Activated naive CD8-positive, alpha-beta T cell treated with anti-CD3 and anti-CD28 coated beads, Interleukin-2, amount 10 ng/mL, durations not matched to agents 7 days and 5 days (primary cell): ENCODE data around the gene C19orf38. TPM values are rescaled to one million over a fixed set of nuclear protein-coding genes. Genes with fewer than 3 reads are reported as not detected.
A peak's percentile ranks its signal among the peaks of the same experiment; 100 is the strongest.

Experiments used
- ATAC-seq: fragments of 150-1000 bp; cut with Tn5 transposase; one replicate; pipeline ENCODE4 v1.10.0; 2021; ENCODE audit warnings: low read depth, moderate library complexity
- POLR2A ChIA-PET: fragments of 350-600 bp; sonication (Branson Sonifier 250); formaldehyde crosslinking; loops from one replicate; lab custom pipeline; 2021; ENCODE audit warnings: antibody characterized with exemption; lab: Charles Lee
- DNase-seq: peaks from one replicate; pipeline ENCODE4 v3.0.0; 2021
- H3K27ac Mint-ChIP-seq: one replicate; pipeline ENCODE4 v1.8.0; 2022; ENCODE audit warnings: mild to moderate bottlenecking, mixed read lengths
- H3K27me3 Mint-ChIP-seq: one replicate; pipeline ENCODE4 v1.8.0; 2022; ENCODE audit warnings: mild to moderate bottlenecking, moderate library complexity, mixed read lengths
- H3K36me3 Mint-ChIP-seq: one replicate; pipeline ENCODE4 v1.8.0; 2021; ENCODE audit warnings: mild to moderate bottlenecking, mixed read lengths
- H3K4me1 Mint-ChIP-seq: one replicate; pipeline ENCODE4 v1.8.0; 2021; ENCODE audit warnings: mixed read lengths
- H3K4me3 Mint-ChIP-seq: one replicate; pipeline ENCODE4 v1.8.0; 2022; ENCODE audit warnings: mild to moderate bottlenecking, moderate library complexity, mixed read lengths
- H3K9me3 Mint-ChIP-seq: one replicate; pipeline ENCODE4 v1.8.0; 2021; ENCODE audit warnings: mixed read lengths
- total RNA-seq, 2 experiments: library from RNA; stranded (reverse); gene quantifications; one replicate each; pipeline ENCODE4 v1.2.3, GENCODE V29; 2021

The C19orf38 gene
- total RNA-seq: 1 to 10 TPM; 1.9 to 2.2 TPM

- peaks cover 8% of the 10 kb centered on the region for H3K36me3 Mint-ChIP-seq
- peaks cover 5% of the 10 kb centered on the region for H3K9me3 Mint-ChIP-seq
- POLR2A ChIA-PET: no interaction called here
- H3K27me3 Mint-ChIP-seq: peaks cover 3% of the 10 kb centered on the region
- peak within 1 kb of the TSS; percentile 77 for H3K27ac Mint-ChIP-seq
- ATAC-seq (peak; percentile 68), DNase-seq (no peak)
- peaks cover 9% of the 10 kb centered on the region for H3K4me1 Mint-ChIP-seq
- H3K4me3 Mint-ChIP-seq: peak within 1 kb of the TSS; percentile 46
These were observed at the start of gene C19orf38 for GRCh38 chr19:10848230-10848856. Gene C19orf38, plus strand, starts transcription at chr19:10848415. Its CDS starts 94 bp downstream, at chr19:10848509.

DNA sequence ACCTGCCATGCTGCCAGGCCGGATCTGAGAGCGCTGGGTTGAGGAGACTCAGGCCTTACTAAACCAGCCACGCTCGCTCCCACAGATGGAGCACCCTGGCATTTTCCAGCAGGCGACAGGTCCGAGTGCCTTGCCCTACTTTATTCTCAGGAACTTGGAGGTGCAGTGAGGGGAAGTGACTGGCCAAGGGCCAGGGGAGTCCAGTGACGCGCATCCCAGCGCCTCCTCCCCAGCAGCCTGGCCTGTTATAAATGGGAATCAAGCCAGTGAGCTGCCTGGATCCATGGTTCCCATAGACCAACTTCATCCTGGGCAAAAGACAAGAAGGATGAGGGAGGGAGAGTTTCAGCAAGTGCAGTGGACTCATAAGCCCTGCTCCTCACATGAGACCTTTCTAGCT lies 47.7 kb upstream of the C19orf38 start:
- no peak for DNase-seq
- no peak for ATAC-seq
- Mint-ChIP-seq H3K4me3 (no peak overlapping the region), H3K4me1 (peaks cover 17% of the 10 kb centered on the region), H3K27me3 (no peaks in the 10 kb centered on the region), H3K36me3 (peaks cover 24% of the 10 kb centered on the region), H3K9me3 (no peaks in the 10 kb centered on the region), H3K27ac (no peak overlapping the region)
- POLR2A ChIA-PET: no interaction called here

GRCh38 chr19:10802479-10802878 lies 45.7 kb upstream of the C19orf38 start:
- Mint-ChIP-seq H3K4me3 (no peak overlapping the region), H3K36me3 (peaks cover 20% of the 10 kb centered on the region), H3K4me1 (peaks cover 10% of the 10 kb centered on the region), H3K27ac (no peak overlapping the region), H3K27me3 (no peaks in the 10 kb centered on the region), H3K9me3 (no peaks in the 10 kb centered on the region)
- DNase-seq: no peak
- no peak for ATAC-seq
- POLR2A ChIA-PET: no interaction called here

GRCh38 chr19:10803252-10803651 lies 45.0 kb upstream of the C19orf38 start:
- ATAC-seq (no peak), DNase-seq (no peak)
- H3K36me3 Mint-ChIP-seq: peaks cover 21% of the 10 kb centered on the region
- no peak overlapping the region for H3K27ac Mint-ChIP-seq
- H3K4me1 Mint-ChIP-seq: peaks cover 2% of the 10 kb centered on the region
- H3K4me3 Mint-ChIP-seq: no peak overlapping the region
- no peaks in the 10 kb centered on the region for H3K27me3 Mint-ChIP-seq
- no peaks in the 10 kb centered on the region for H3K9me3 Mint-ChIP-seq
- POLR2A ChIA-PET: no interaction called here

GRCh38 chr19:10805065-10805757 lies 43.0 kb upstream of the C19orf38 start:
- H3K4me1 Mint-ChIP-seq: peaks cover 12% of the 10 kb centered on the region

DNA sequence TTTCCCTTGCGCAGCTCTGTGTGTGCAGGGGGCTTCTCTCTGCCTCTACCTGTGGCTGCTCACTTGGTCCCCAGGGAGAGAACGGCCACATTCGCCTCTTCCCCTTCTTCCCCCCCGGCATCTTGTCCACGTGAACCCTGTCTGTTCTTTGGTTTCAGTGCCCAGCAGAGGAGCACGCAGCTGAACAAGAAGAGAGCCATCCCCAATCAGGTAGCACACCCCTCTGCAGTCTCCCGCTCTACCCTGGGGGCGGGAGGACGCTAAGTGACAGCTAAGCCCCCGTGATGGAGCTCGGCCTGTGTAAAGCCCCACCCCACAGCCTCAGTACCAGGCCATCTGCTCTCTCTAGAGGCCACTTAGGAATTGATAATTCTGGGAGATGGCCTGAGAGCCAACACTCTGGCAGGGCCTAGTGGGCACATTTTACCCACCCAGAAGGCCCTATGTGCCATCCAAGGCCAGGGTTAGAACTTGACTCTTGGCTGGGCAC lies 42.4 kb upstream of the C19orf38 start:
- H3K9me3 Mint-ChIP-seq: no peaks in the 10 kb centered on the region
- H3K27ac Mint-ChIP-seq: no peak overlapping the region
- POLR2A ChIA-PET: no interaction called here
- H3K4me1 Mint-ChIP-seq: peaks cover 12% of the 10 kb centered on the region
- no peaks in the 10 kb centered on the region for H3K27me3 Mint-ChIP-seq
- DNase-seq (no peak), ATAC-seq (no peak)
- peaks cover 28% of the 10 kb centered on the region for H3K36me3 Mint-ChIP-seq
- H3K4me3 Mint-ChIP-seq: no peak overlapping the region

More at GRCh38 chr19:10805065-10805757, 43.0 kb upstream of the C19orf38 start:
- H3K4me3 Mint-ChIP-seq: no peak overlapping the region
- POLR2A ChIA-PET: no interaction called here
- no peak for DNase-seq
- no peaks in the 10 kb centered on the region for H3K9me3 Mint-ChIP-seq
- ATAC-seq: no peak
- H3K36me3 Mint-ChIP-seq: peaks cover 28% of the 10 kb centered on the region
- H3K27me3 Mint-ChIP-seq: no peaks in the 10 kb centered on the region
- H3K27ac Mint-ChIP-seq: no peak overlapping the region

GRCh38 chr19:10808937-10809649 lies 39.1 kb upstream of the C19orf38 start:
- Mint-ChIP-seq H3K9me3 (no peaks in the 10 kb centered on the region), H3K27ac (peak overlapping the region; percentile 70), H3K4me1 (peaks cover 19% of the 10 kb centered on the region), H3K27me3 (no peaks in the 10 kb centered on the region), H3K36me3 (peaks cover 30% of the 10 kb centered on the region), H3K4me3 (peak overlapping the region; percentile 26)
- no peak for DNase-seq
- peak; percentile 62 for ATAC-seq
- POLR2A ChIA-PET: interaction anchor here (1.3 kb wide), 1 partner anchor 12 kb away, joined by 3 read pairs; no protein-coding TSS in a partner anchor

DNA sequence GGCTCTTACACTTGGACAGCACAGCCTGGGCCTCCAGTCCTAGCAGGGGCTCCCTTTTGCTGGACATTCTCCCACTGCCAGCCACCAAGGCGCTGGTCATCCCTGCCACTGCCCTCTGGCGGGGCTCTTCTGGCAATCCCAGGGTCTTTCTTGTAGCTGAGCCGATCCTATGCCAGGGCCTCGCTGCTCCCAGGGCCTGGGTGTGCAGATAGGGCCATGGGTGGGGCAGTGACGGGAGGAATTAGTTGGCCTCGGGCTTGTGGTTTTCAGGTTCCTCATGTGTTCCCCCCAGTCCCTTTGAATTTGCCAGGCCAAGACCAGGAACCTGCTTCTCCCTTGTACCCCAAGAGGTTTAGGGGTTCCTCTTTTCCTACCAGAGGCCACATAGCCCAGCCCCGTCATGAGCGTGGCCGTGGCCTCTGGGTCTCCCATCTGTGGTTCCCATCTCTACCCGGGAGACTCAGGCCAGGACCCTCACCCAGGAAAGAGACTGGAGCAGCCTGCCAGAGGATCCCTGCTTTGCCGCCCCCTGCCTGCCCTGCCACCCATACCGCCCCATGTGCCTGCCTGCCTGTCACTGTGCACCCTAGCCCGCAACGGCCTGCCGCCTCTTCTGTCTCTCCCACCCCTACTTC lies 38.4 kb upstream of the C19orf38 start:
- Mint-ChIP-seq H3K36me3 (peaks cover 32% of the 10 kb centered on the region), H3K4me3 (no peak overlapping the region), H3K4me1 (peaks cover 19% of the 10 kb centered on the region), H3K9me3 (no peaks in the 10 kb centered on the region), H3K27ac (peak overlapping the region; percentile 11), H3K27me3 (no peaks in the 10 kb centered on the region)
- DNase-seq: no peak
- POLR2A ChIA-PET: interaction anchor here (1.3 kb wide), 1 partner anchor 11 kb away, joined by 3 read pairs; no protein-coding TSS in a partner anchor
- ATAC-seq: no peak

- peaks cover 19% of the 10 kb centered on the region for H3K4me1 Mint-ChIP-seq
- DNase-seq: no peak
- no peaks in the 10 kb centered on the region for H3K27me3 Mint-ChIP-seq
- no peaks in the 10 kb centered on the region for H3K9me3 Mint-ChIP-seq
- POLR2A ChIA-PET: no interaction called here
- ATAC-seq: no peak
- no peak overlapping the region for H3K4me3 Mint-ChIP-seq
- peaks cover 27% of the 10 kb centered on the region for H3K36me3 Mint-ChIP-seq
- H3K27ac Mint-ChIP-seq: no peak overlapping the region
These were observed 36.7 kb upstream of the C19orf38 start for GRCh38 chr19:10811391-10812111.

DNA sequence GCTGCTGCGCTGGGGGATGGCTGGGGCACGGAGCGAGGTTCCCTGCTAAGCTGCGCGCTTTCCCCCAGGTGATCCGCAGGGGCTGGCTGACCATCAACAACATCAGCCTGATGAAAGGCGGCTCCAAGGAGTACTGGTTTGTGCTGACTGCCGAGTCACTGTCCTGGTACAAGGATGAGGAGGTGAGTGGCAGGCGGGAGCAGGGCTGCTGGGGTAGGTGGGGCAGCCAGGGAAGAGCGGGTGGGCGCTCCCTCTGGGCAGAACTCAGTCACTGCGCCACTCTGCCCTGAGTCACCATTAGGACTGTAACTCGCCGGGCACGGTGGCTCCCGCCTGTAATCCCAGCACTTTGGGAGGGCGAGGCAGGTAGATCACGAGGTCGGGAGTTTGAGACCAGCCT lies 36.0 kb upstream of the C19orf38 start:
- Mint-ChIP-seq H3K36me3 (peaks cover 27% of the 10 kb centered on the region), H3K9me3 (no peaks in the 10 kb centered on the region), H3K27me3 (no peaks in the 10 kb centered on the region), H3K27ac (no peak overlapping the region), H3K4me3 (no peak overlapping the region), H3K4me1 (peaks cover 19% of the 10 kb centered on the region)
- ATAC-seq (no peak), DNase-seq (no peak)
- POLR2A ChIA-PET: no interaction called here

GRCh38 chr19:10812902-10813404 lies 35.3 kb upstream of the C19orf38 start:
- Mint-ChIP-seq H3K36me3 (peaks cover 26% of the 10 kb centered on the region), H3K27me3 (no peaks in the 10 kb centered on the region), H3K9me3 (no peaks in the 10 kb centered on the region), H3K4me3 (no peak overlapping the region), H3K27ac (peak overlapping the region; percentile 62), H3K4me1 (peaks cover 19% of the 10 kb centered on the region)
- POLR2A ChIA-PET: no interaction called here
- DNase-seq: no peak
- ATAC-seq: no peak

DNA sequence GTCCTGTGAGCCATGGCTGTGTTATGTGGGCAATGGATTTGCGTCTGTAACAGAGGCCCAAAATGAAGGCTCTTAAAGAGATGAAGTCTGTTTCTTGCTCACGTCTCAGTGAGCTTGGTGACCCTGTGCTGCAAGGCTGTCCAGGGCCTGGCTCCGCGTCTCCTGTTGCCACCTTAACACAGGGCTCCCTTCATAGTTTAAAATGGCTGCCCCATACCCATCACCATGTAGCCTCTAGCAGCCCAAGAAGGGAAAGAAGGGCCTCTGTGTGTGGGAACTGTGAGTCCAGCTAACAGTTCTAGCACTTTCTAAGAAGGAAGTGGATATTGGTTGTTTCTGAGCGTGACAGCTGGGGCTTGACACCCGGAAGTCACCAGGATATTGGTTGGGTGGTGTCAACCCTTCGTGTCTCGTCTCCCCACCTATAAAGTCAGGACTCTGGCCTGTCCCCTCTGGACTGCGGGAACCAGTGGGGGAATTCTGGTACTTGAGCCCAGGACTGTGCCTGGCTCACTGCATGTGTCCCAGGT lies 33.1 kb upstream of the C19orf38 start:
- Mint-ChIP-seq H3K27ac (no peak overlapping the region), H3K27me3 (no peaks in the 10 kb centered on the region), H3K36me3 (peaks cover 24% of the 10 kb centered on the region), H3K9me3 (peaks cover 2% of the 10 kb centered on the region), H3K4me1 (peaks cover 10% of the 10 kb centered on the region), H3K4me3 (no peak overlapping the region)
- no peak for ATAC-seq
- POLR2A ChIA-PET: no interaction called here
- no peak for DNase-seq
